Measurements from ENCODE around the gene ATP5F1A. TPM values are rescaled to one million over a fixed set of nuclear protein-coding genes. Genes with fewer than 3 reads are reported as not detected.

ATP5F1A gene
- total RNA-seq, 1 experiment from 2014 or later = 262 TPM

DNA sequence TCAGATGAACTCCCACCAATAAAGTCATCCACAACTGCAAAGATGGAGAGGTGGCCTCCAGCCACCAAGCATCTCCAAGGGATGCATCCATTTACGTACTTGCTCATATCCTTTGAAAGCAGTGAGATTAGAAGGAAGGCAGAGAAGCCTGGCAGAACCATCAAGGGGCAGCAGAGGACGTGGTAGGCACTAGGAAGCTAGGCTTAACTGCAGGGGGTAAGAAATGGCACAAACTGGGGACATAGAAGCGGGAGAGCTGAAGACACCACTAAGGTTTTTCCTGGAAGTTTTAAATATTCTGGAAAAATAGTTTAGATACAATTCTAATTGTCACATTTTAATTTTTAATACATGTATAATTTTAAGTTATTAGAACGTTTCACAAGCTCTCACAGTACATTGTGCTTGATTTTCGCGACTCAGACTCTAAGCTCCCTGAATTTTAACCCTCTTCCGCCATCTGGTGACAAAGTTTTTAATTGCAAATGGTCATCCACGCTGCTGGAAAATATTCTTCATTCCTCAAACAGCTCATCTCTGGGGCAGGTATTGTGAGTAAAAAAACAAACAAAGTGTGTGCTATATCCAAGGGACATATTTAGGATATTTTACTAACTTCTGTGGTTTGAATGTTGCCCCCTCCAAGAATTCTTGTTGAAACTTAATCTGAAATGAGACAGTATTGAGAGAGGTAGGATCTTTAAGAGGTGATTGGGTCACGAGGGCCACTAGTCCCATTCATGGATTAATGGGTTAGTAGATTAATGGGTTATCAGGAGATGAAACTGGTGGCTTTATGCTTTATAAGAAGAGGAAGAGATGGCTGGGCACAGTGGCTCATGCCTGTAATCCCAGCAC lies 24.4 kb downstream of the ATP5F1A start:
- peak; percentile 79 for DNase-seq (ENCODE audit: low spot score)

DNA sequence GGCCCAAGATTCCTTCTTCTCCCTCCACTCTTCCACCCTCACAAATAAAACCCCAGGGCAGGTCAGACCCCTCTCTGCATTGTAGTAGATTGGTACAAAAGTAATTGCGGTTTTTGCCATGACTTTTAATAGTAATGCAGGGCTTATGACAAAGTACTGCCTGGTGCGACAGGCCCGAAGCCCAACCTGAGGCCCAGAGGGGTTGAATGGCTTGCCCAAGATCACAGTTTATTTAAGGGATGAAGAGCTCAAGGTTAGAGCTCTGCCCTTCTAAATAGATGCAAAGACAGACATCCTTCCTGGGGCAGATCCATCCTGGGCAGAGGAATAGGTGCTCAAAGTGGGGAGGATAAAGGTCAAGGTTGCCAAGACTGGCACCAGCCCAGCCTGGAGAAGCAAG lies 25.1 kb downstream of the ATP5F1A start:
- DNase-seq (ENCODE audit: low spot score) = no peak

DNA sequence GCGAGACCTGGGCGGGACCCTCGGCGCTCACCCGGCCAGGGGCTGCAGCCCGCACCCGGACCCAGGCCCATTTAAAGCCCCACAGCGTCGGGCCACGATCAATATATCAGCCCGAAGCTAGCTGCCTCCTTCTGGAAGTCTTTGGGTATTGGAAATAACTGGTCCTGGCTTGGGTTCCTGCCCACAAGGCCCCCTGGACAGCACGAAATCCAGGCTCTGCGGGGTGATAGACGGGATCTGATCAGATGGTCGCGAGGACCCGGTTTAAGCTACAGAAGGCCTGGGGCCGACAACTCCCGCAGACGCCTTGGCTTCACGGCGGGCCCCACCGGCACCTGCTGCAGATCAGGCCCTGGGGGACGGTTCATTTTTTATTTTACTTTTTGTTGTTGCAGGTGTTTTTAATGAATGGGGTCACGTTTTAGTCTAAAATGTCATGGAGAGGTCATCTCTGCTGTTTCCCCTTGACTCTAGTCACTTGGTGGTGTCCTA lies 25.7 kb downstream of the ATP5F1A start:
- DNase-seq (ENCODE audit: low spot score) = no peak

DNA sequence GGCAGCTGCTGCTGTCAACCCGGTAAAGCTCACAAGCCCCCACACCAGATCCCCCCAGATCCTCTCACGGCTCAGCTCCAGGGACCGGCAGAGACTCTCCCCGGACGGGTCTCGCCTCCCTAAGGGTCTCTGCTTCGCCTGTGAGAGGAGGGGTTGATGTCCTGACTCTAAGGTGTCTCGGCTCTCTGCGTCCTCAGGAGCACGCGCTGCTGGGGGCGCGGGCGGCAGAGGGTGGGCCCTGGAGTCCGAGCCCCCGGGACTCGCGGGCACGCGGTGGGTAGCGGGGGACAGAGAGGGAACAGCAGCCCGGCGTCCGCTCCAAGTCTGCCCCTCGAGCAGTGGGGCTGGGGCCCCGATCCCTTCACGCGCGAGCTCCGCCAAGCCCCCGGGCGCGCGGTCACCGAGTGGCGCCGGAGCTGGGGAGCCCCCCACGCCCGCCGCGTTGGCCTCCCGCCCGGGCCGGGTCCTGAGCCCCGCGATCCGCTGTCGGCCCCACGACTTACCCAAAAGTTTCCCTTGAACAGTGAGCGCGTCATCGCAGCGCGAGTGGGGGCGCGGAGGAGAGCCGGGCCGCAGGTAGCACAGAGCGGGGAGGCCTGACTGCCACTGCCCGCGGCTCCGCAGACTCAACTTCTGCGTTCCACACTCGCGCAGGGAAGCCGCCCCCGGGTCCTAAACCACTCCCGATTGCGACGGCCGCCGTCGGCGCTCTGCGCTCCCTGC lies 26.3 kb downstream of the ATP5F1A start, which contains the start of gene PSTPIP2:
Gene PSTPIP2 (minus strand): TSS at position 608 of the 723 bp plus-strand sequence. CDS start 72 bp downstream, at position 536.
- DNase-seq (ENCODE audit: low spot score) = peak; percentile 15

DNA sequence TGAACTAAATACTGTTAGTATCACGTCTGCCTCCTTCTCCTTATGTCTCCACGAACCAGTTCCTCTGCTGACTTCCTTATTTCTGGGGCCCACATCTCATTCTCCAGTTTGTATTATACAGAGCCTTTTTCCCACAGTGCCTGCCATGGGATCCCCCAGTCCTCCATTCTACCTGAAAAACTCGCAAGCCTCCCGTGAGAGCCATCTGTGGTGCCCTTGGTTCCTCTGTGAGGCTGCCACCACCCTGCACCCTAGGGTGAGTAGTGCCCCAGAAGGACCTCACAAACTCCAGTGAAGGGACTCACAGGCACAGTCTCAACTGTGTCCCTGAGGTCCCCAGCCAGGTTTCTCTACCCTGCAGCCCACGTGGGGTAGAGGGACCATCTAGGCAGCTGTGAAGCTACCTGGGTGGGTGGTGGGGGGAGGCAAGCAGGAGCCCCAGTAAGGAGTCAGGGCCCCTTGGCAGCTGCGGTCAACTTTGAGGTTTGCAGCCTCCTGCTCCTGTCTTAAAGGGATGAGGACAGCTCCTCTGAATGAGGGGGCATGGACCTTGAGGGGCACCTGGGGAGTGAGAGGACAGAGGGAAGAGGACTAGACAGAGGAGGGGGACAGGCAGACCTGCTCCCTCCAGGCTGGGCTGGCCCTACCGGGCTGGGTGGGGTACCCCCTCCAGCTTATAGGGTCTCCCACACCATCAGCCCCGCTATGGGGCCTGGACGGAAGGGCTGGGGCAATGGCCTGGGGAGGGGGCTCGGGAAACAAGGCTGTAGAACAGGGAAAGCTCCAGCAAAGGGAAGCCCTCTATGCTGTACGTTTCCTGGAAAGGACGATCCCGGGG lies 27.1 kb downstream of the ATP5F1A start:
- no peak for DNase-seq (ENCODE audit: low spot score)

DNA sequence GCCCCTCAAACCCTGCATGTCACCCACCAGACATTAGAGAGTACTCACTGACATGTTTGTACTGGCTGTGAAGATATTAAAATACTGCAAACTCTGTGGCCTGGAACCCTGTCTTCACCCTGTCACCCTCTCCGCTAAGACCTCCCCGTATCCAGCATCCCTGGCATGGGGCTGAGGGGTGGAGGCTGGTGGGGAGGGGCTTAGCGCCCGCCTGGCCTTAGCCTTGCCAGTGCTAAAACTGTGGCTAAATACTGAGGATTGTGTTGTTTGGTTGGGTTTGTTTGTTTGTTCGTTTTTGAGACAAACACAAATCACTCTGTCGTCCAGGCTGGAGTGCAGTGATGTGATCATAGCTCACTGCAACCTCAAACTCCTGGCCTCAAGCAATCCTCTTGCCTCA lies 27.9 kb downstream of the ATP5F1A start:
- DNase-seq (ENCODE audit: low spot score) = no peak

DNA sequence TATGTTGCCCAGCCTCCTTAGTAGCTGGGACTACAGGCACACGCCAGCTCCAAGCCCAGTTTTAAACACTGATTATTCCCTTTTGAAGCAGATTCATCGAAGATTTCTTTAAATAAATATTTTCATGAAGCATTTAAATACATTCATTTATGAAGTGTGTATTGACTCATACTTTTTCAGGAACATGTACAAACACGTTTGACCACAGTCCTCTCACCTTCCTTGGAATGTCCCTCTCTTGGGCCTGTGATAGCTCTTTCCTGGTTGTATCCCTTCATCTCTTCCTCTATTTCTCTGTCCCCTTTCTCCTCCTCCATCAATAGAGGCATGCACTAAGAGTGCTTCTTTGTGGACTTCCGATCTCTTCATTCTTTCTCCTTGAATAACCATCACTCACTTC lies 28.6 kb downstream of the ATP5F1A start:
- no peak for DNase-seq (ENCODE audit: low spot score)

DNA sequence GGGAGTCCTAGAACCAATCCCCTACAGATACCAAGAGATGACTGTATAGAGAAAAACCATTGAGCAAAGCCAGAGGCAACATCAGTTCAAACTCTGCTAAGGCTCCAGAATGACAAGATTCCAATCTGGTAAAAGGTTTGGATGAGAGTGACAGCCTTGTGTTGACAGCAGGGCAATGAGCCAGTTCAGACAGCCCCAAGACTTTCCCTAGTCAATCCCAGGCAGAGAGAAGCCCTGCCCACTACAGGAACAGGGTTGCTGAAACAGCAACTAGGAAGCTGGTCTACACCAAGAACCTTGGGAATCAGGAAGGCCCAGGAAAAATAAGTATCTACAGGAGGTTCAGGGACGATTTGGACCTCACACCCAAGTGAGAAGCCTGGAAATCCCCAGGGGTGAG lies 29.3 kb downstream of the ATP5F1A start:
- DNase-seq (ENCODE audit: low spot score) = no peak

DNA sequence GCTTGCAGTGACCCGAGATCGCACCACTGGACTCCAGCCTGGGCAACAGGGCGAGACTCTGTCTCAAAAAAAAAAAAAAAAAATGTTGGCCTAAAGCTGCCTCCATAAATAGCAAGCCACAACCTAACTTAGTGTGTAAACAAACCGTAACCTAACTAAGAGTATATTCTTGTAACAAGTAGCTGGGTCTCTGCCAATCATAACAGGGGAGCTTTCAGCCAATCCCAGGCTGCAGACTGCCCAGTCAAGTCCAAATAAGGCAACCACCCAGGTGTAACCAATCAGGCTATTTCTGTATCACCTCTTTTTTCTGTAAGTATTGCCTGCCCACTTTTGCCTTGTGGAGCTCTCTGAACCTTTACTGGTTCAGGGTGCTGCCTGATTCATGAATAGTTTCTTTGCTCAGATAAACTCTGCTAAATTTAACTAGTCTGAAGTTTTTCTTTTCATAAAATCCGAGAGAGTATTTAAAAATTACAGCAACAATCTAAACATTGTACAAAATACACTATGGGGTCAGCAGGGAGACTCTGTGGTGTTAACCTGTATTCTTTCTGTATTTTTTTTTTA lies 30.6 kb downstream of the ATP5F1A start:
- peak; percentile 29 for DNase-seq (ENCODE audit: low spot score)

DNA sequence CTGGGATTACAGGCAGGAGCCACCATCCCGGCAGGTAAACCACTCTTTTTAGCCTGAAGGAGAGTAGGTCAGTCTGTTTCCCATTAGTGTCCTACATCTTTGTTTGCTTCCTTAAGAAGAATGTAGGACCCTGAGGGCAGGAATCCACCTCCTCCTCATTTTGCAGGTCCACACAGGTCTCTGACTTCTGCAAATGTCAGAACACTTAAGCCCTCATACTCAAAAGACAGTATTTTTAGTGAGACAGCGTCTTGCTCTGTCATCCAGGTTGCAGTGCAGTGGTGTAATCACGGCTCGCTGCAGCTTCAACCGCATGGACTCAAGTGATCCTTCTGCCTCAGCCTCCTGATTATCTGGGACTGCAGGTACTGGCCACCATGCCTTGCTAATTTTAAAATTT lies 35.3 kb downstream of the ATP5F1A start:
- no peak for DNase-seq (ENCODE audit: low spot score)

DNA sequence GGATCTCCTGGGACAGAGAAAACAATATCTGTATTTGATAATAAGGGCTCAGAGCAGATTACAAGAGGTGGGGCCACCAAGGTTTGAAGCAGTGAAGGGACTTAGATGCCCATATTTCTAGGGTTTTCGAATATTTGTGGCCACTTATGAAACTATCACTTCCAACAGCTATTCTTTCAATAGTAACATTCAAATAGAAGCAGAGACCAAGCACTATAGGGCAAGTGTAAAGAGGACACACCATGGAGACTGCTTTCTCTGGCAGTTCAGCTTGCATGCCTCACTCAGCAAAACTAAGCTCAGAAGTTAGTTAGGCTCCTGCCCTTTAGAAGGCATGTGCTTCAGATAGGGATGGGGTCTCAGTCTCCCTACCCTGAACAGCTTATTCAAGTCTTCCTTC lies 36.3 kb downstream of the ATP5F1A start:
- DNase-seq (ENCODE audit: low spot score) = no peak

DNA sequence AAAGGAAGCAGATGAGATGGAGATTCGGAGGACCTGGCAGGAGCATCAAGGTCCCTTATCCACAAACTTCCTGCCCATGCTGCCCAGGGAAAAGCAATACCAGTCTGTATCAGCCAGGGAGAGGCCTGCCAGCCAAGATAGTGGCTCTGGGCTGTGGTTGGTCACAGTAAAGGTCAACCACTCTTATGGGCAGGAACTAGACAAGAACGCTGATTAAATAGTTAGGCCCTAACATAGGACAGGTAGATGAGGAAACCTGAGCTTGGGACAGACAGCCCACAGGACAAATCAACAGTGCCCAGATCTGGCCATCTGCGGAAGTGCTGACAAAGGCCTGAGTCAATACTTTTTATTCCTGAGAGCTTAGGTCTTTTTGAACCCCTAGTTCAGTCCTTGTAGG lies 36.7 kb downstream of the ATP5F1A start:
- no peak for DNase-seq (ENCODE audit: low spot score)

DNA sequence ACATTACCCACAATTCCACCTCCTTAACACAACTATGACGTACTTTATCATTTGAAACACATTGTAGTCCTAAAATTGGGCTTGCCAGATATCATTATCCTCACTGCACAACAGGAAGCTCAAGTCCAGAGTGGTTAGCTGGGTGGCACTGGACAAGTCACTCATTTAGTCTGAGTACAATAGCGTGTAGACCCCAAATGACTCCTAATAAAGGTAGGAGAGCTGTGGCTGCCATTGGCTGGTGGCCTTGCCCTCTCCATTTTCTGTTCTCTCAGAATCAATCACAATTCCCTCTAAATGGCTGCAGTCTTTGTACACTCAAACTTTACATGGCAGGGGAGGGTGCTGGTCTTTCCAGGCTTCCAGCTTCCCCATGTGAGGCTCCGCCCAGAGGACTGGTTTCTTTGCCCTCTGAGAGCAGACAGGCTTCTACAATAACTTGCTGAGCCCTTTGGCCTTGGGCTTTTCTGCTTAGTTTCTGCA lies 37.7 kb downstream of the ATP5F1A start:
- no peak for DNase-seq (ENCODE audit: low spot score)

DNA sequence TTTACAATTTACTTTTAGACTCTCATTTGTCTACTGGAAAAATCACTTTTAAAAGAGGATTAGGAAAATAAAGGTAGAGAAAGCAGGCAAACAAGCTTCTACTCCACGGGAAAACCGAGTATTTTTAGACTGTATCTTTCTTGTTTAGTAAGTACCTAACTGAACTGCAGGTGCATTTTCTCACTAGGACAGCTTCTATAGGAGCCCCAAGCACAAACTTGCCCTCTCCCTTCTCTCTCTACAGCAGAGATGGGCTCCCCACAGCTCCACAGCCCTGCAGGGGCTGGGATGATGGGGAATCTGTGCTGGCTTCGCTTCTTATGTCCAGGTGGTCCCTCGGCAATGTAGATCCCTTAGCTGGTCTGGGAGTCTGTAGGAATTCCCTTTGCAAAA lies 42.3 kb downstream of the ATP5F1A start:
- DNase-seq (ENCODE audit: low spot score) = no peak

DNA sequence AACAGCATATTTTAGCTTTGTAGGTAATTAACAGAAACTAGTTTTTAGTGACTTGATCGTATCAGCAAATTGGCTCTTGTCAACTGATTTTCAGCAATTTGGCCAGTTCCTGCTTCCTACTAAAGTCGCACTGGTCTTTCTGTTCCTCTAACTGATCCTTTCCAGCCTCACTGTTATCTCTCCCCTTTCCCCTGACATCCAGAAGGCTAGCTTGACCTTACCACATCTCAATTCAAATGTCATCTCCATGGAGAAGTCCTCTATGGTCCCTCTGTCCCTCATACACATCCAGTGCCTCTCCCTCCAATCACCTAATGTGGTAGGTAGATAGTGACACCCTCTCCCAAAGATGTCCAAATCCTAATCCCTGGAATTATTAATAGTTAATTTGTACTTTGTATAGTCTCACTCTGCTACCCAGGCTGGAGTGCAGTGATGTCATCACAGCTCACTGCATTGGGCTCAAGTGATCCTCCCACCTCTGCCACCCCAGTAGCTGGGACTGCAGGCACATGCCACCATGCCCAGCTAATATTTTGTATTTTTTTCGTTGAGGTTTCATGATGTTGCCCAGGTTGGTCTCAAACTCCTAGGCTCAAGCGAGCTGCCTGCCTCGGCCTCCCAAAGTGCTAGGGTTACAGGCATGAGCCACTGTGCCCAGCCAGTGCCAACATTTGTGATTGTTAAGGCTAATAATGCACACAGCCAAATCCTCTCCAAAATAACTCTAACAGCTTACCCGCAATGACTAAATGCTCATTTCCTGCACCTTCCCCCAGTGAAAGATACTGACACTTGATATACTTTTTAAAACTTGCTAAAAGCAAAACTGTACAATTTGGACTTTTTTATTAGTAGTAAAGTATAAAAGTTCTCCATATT lies 42.9 kb downstream of the ATP5F1A start:
- no peak for DNase-seq (ENCODE audit: low spot score)

DNA sequence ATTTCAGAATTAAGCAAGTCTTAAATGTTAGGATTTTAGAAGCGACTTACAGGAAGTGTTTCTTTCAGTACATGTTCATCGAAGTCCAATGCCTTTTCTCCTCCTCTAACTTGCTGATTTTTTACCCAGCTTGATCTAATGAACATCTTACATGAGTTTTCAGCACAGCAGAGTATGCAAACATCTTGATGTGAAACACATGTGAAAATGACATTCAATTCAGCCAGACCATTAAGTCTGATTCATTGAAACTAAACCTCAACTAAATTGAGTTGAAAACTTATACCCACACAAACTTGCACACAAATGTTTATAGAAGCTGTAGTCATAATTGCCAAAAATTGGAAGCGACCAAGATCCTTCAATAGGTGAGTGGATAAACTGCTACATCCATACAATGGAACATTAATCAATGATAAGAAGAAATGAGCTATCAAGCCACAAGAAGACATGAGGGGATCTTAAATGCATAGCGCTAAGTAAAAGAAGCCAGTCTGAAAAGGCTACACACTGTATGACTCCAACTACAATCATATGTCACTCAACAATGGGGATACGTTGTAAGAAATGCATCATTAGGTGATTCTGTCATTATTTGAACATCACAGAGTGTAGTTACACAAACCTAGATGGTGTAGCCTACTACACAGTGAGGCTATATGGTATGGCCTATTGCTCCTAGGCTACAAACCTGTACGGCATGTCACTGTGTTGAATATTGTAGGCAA lies 44.6 kb downstream of the ATP5F1A start:
- DNase-seq (ENCODE audit: low spot score) = no peak

DNA sequence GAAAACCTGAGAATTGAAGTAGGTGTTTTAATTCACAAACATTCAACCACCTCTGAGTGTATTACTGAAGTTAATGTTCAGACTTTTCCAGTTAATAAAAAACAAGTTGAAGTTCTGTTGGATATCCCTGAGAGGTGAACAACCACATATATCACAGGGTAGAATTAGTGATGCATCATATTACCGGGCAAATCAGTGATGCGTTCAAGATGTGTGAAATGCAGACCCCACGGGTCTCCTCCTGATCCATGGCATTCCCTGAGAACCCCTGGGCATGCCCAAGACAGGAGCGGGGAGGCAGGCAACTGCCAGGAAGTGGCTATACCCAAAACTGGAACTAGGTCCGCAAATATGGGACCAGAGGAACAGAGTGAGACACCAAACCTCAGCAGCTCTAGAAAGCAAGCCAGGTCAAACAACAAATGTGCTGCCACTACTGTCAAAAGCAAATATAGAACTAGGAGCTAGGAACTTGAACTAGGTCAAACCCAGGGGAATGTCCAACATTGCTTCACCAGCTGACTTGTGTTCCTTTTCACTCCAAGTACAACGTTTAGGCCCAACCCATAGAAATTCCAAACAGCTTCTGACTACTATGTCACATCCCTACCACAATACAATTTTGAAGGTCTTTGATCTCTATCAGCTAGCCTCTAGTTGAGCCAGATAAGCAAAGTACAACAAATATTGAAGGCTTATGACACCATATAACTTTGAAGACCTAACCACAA lies 46.2 kb downstream of the ATP5F1A start:
- DNase-seq (ENCODE audit: low spot score) = no peak

DNA sequence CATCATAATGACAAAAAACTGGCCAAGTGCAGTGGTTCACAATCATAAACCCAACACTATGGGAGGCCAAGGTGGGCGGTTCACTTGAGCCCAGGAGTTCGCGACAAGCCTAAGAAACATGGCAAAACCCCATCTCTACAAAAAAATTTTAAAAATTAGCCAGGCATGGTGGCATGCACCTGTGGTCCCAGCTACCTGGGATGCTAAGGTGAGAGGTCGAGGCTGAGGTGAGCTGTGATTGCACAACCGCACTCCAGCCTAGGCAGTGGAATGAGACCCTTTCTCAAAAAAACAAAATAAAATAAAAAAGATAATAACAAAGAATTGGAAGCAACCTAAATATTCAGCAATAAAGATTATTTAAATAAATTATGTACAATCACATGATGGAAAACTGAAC lies 47.8 kb downstream of the ATP5F1A start:
- DNase-seq (ENCODE audit: low spot score) = no peak

DNA sequence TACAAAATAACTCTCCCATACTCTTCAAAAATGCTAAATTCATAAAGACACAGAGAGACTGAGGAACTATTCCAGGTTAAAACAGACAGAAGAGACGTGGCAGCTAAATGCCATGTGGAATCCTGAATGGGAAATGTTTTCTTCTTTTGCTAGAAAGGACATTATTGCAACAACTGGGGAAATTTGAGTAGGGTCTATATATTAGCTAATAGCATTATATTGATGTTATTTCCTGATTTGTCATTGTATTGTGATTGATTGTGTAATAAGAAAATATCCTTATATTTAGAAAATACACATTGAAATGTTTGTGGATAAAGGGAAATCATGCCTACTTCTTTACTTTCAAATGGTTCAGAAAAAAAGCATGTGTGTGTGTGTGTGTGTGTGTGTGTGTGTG lies 49.5 kb downstream of the ATP5F1A start:
- no peak for DNase-seq (ENCODE audit: low spot score)

All from HT-29 (cell line).